Panc1 (cell line): Measurements from ENCODE around the gene GALNTL6.

ENCODE experiments used
- POLR2AphosphoS5 ChIP-seq: IDR thresholded peaks from 2 replicates; pipeline ENCODE4 v1.6.1; 2012; ENCODE audit warnings: mild to moderate bottlenecking, low read depth, low read length, moderate library complexity
- SIN3A ChIP-seq: IDR thresholded peaks from 2 replicates; pipeline ENCODE4 v1.6.1; 2012; ENCODE audit warnings: low read depth, mild to moderate bottlenecking, low read length, moderate library complexity, borderline replicate concordance; ENCODE audit not compliant: insufficient read depth
- TCF7L2 ChIP-seq: IDR thresholded peaks from 2 replicates; pipeline ENCODE4 v1.6.1; 2011; ENCODE audit warnings: mild to moderate bottlenecking, low read depth, low read length, inconsistent platforms
- TF ChIP-seq, protein P1 (sequence below): fragments of 450-650 bp; IDR thresholded peaks from 2 replicates; pipeline ENCODE4 v1.5.1; 2017; ENCODE audit warnings: mild to moderate bottlenecking
- TF ChIP-seq, protein P2 (sequence below), 2 experiments: IDR thresholded peaks; 2 replicates each; pipeline ENCODE4 v1.6.1; 2011 to 2012; ENCODE audit warnings: low read depth in 2 of 2, control low read depth in 1 of 2, low read length in 1 of 2, mild to moderate bottlenecking in 1 of 2, moderate library complexity in 1 of 2; ENCODE audit not compliant: insufficient read depth in 1 of 2

DNA sequence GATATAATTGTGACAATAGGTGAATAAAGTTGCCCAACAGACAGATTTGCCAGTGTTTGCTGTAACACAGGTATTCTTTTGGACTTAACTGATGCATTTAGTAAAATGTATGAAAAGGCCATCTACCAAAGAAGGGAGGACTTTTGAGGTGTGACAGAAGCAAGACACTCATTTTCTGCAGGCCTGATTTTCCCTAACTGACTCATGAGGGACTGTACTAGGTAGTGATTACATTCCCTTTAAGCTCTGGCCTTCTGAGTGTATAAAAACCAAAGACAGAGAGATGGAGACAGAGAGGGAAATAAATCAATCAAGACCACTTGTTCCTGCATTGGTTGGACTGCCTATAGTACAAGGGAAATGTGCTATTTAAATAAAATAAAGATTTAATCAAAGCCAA, 1204.6 kb downstream of the GALNTL6 start:
- TF ChIP-seq, protein P1, sequence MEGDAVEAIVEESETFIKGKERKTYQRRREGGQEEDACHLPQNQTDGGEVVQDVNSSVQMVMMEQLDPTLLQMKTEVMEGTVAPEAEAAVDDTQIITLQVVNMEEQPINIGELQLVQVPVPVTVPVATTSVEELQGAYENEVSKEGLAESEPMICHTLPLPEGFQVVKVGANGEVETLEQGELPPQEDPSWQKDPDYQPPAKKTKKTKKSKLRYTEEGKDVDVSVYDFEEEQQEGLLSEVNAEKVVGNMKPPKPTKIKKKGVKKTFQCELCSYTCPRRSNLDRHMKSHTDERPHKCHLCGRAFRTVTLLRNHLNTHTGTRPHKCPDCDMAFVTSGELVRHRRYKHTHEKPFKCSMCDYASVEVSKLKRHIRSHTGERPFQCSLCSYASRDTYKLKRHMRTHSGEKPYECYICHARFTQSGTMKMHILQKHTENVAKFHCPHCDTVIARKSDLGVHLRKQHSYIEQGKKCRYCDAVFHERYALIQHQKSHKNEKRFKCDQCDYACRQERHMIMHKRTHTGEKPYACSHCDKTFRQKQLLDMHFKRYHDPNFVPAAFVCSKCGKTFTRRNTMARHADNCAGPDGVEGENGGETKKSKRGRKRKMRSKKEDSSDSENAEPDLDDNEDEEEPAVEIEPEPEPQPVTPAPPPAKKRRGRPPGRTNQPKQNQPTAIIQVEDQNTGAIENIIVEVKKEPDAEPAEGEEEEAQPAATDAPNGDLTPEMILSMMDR: no peak
- no peak for TF ChIP-seq POLR2AphosphoS5
- TF ChIP-seq TCF7L2: no peak
- TF ChIP-seq, protein P2, sequence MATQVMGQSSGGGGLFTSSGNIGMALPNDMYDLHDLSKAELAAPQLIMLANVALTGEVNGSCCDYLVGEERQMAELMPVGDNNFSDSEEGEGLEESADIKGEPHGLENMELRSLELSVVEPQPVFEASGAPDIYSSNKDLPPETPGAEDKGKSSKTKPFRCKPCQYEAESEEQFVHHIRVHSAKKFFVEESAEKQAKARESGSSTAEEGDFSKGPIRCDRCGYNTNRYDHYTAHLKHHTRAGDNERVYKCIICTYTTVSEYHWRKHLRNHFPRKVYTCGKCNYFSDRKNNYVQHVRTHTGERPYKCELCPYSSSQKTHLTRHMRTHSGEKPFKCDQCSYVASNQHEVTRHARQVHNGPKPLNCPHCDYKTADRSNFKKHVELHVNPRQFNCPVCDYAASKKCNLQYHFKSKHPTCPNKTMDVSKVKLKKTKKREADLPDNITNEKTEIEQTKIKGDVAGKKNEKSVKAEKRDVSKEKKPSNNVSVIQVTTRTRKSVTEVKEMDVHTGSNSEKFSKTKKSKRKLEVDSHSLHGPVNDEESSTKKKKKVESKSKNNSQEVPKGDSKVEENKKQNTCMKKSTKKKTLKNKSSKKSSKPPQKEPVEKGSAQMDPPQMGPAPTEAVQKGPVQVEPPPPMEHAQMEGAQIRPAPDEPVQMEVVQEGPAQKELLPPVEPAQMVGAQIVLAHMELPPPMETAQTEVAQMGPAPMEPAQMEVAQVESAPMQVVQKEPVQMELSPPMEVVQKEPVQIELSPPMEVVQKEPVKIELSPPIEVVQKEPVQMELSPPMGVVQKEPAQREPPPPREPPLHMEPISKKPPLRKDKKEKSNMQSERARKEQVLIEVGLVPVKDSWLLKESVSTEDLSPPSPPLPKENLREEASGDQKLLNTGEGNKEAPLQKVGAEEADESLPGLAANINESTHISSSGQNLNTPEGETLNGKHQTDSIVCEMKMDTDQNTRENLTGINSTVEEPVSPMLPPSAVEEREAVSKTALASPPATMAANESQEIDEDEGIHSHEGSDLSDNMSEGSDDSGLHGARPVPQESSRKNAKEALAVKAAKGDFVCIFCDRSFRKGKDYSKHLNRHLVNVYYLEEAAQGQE (IDR thresholded peaks at IDR 0.05; ENCODE audit: insufficient read depth in 1 of 2, low read depth in 2 of 2, low read length in 1 of 2): no peak
- TF ChIP-seq SIN3A: no peak
